KMS-11 (cell line): Measurements from ENCODE around the gene ARRDC4.

ENCODE experiments used
- H2AFZ ChIP-seq: fragments of 200-600 bp; sonication (generic); 2 replicates; pipeline ENCODE4 v1.6.1; 2016; ENCODE audit warnings: antibody characterized with exemption, mixed run types, low read depth
- H3K27ac ChIP-seq: fragments of 200-600 bp; sonication (generic); 2 replicates; pipeline ENCODE4 v1.6.1; 2016; ENCODE audit warnings: mild to moderate bottlenecking, mixed run types
- H3K27me3 ChIP-seq: fragments of 200-600 bp; sonication (generic); 2 replicates; pipeline ENCODE4 v1.6.1; 2017; ENCODE audit warnings: mild to moderate bottlenecking, low read depth, mixed run types, moderate library complexity; ENCODE audit not compliant: insufficient read depth
- H3K36me3 ChIP-seq: fragments of 200-600 bp; sonication (generic); 2 replicates; pipeline ENCODE4 v1.6.1; 2017; ENCODE audit warnings: mild to moderate bottlenecking, mixed run types; ENCODE audit not compliant: insufficient read depth
- H3K4me1 ChIP-seq: fragments of 200-600 bp; sonication (generic); 2 replicates; pipeline ENCODE4 v1.6.1; 2016; ENCODE audit warnings: mild to moderate bottlenecking, low read depth, mixed run types; ENCODE audit not compliant: poor library complexity, severe bottlenecking
- H3K4me2 ChIP-seq: fragments of 200-600 bp; sonication (generic); 2 replicates; pipeline ENCODE4 v1.7.0; 2016; ENCODE audit warnings: mild to moderate bottlenecking, mixed run types
- H3K4me3 ChIP-seq: fragments of 200-600 bp; sonication (generic); IDR thresholded peaks from 2 replicates; pipeline ENCODE4 v1.6.1; 2017; ENCODE audit warnings: low read depth, low read length, mixed read lengths; ENCODE audit not compliant: insufficient read depth
- H3K79me2 ChIP-seq: fragments of 200-600 bp; sonication (generic); 2 replicates; pipeline ENCODE4 v1.6.1; 2016; ENCODE audit warnings: low read depth, mixed run types; ENCODE audit not compliant: insufficient read depth
- H3K9ac ChIP-seq: fragments of 200-600 bp; sonication (generic); 2 replicates; pipeline ENCODE4 v1.6.1; 2016; ENCODE audit warnings: mild to moderate bottlenecking, mixed run types
- H4K20me1 ChIP-seq: fragments of 200-600 bp; sonication (generic); 2 replicates; pipeline ENCODE4 v1.6.1; 2016; ENCODE audit warnings: mild to moderate bottlenecking, mixed run types; ENCODE audit not compliant: insufficient read depth
- CTCF ChIP-seq: fragments of 200-600 bp; sonication (generic); conservative IDR thresholded peaks from 2 replicates; pipeline ENCODE4 v1.6.1; 2017; ENCODE audit warnings: low read depth, mild to moderate bottlenecking, antibody characterized with exemption, low read length, moderate library complexity, mixed read lengths

Gene ARRDC4

GRCh38 chr15:97966246-97966645, 5.7 kb downstream of the ARRDC4 start:
- Histone ChIP-seq H4K20me1 (no peaks in the 10 kb centered on the region), H3K4me1 (no peaks in the 10 kb centered on the region), H3K36me3 (no peaks in the 10 kb centered on the region), H3K4me3 (no peak overlapping the region), H3K4me2 (no peak overlapping the region), H3K79me2 (no peaks in the 10 kb centered on the region), H3K27ac (no peak overlapping the region), H3K9ac (no peak overlapping the region), H2AFZ (no peak overlapping the region), H3K27me3 (no peaks in the 10 kb centered on the region)
- TF ChIP-seq CTCF: no peak

- H4K20me1 ChIP-seq: no peaks in the 10 kb centered on the region
- no peak overlapping the region for H2AFZ ChIP-seq
- no peak overlapping the region for H3K4me3 ChIP-seq
- no peaks in the 10 kb centered on the region for H3K36me3 ChIP-seq
- no peak for TF ChIP-seq CTCF
- no peak overlapping the region for H3K4me2 ChIP-seq
- H3K9ac ChIP-seq: no peak overlapping the region
- H3K27ac ChIP-seq: no peak overlapping the region
- H3K4me1 ChIP-seq: no peaks in the 10 kb centered on the region
- H3K27me3 ChIP-seq: no peaks in the 10 kb centered on the region
- H3K79me2 ChIP-seq: no peaks in the 10 kb centered on the region
Measured at GRCh38 chr15:97966924-97967620, 6.6 kb downstream of the ARRDC4 start.

- Histone ChIP-seq H3K36me3 (no peaks in the 10 kb centered on the region), H3K9ac (no peak overlapping the region), H4K20me1 (no peaks in the 10 kb centered on the region), H3K27ac (no peak overlapping the region), H3K4me1 (no peaks in the 10 kb centered on the region), H3K27me3 (no peaks in the 10 kb centered on the region), H3K4me2 (no peak overlapping the region), H3K79me2 (no peaks in the 10 kb centered on the region), H3K4me3 (no peak overlapping the region), H2AFZ (no peak overlapping the region)
- no peak for TF ChIP-seq CTCF
Measured at GRCh38 chr15:97967881-97968280, 7.4 kb downstream of the ARRDC4 start.

GRCh38 chr15:97968380-97968779, 7.9 kb downstream of the ARRDC4 start:
- no peak overlapping the region for H3K9ac ChIP-seq
- no peaks in the 10 kb centered on the region for H3K36me3 ChIP-seq
- no peaks in the 10 kb centered on the region for H3K27me3 ChIP-seq
- no peak overlapping the region for H3K4me3 ChIP-seq
- H3K4me2 ChIP-seq: no peak overlapping the region
- H4K20me1 ChIP-seq: no peaks in the 10 kb centered on the region
- H3K79me2 ChIP-seq: no peaks in the 10 kb centered on the region
- H3K4me1 ChIP-seq: no peaks in the 10 kb centered on the region
- TF ChIP-seq CTCF: no peak
- H3K27ac ChIP-seq: no peak overlapping the region
- no peak overlapping the region for H2AFZ ChIP-seq
